GM12892 (cell line): ENCODE data around the gene CTNNA3.

Source experiments
- DNase-seq: peaks from one replicate; pipeline ENCODE4 v3.0.0; 2011; ENCODE audit not compliant: insufficient read length
- FAIRE-seq: peaks from 2 replicates; lab custom pipeline; 2011; peaks lifted over from hg19 to GRCh38; lab: Jason Lieb, UNC
- POLR2A ChIP-seq: IDR thresholded peaks from 2 replicates; pipeline ENCODE4 v1.6.1; 2011; ENCODE audit warnings: low read depth, low read length, control low read depth
- POLR2AphosphoS5 ChIP-seq: IDR thresholded peaks from 2 replicates; pipeline ENCODE4 v1.6.1; 2011; ENCODE audit warnings: low read depth, low read length, control low read depth
- TAF1 ChIP-seq: IDR thresholded peaks from 2 replicates; pipeline ENCODE4 v1.6.1; 2011; ENCODE audit warnings: low read depth, mild to moderate bottlenecking, control low read depth, low read length, borderline replicate concordance

CTNNA3 gene

GRCh38 chr10:66695046-66695445 is 1000.9 kb downstream of the CTNNA3 start:
- no peak for DNase-seq
- TF ChIP-seq TAF1 (no peak), POLR2AphosphoS5 (no peak), POLR2A (no peak)
- no peak for FAIRE-seq

DNA sequence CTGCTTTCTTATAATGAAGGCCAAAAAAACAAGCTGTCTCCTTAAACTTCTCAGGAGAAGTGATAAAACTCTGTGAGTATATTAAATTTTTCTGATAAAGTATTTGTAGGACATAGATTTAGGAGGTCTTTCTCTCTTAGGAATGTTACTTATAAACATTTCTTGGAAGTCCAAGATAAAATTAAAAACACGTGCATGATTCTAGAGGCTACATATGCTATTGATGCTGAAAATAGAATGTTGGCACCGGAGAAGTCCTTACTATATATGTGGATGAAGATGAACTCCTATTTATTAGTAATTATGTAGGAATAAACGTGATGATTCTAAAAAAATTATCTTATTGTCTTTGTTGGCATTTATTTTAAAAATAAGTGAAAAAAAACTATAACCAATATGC is 1011.4 kb downstream of the CTNNA3 start:
- FAIRE-seq (no peak), DNase-seq (no peak)

GRCh38 chr10:66680886-66681285 is 1015.1 kb downstream of the CTNNA3 start:
- DNase-seq (no peak), FAIRE-seq (no peak)
- TF ChIP-seq POLR2A (no peak), POLR2AphosphoS5 (no peak), TAF1 (no peak)

More for the DNA sequence above, 1011.4 kb downstream of the CTNNA3 start:
- TF ChIP-seq POLR2A (no peak), TAF1 (no peak), POLR2AphosphoS5 (no peak)

- no peak for TF ChIP-seq POLR2AphosphoS5
- no peak for TF ChIP-seq POLR2A
- TF ChIP-seq TAF1 = no peak
- no peak for DNase-seq
- FAIRE-seq = no peak
These were observed 1017.5 kb downstream of the CTNNA3 start for GRCh38 chr10:66678521-66678920.

GRCh38 chr10:66673071-66673470 is 1022.9 kb downstream of the CTNNA3 start:
- FAIRE-seq (no peak), DNase-seq (no peak)
- no peak for TF ChIP-seq POLR2AphosphoS5
- no peak for TF ChIP-seq POLR2A
- no peak for TF ChIP-seq TAF1

- no peak for DNase-seq
- no peak for TF ChIP-seq POLR2A
- TF ChIP-seq TAF1 = no peak
- no peak for TF ChIP-seq POLR2AphosphoS5
- FAIRE-seq = no peak
These were observed 1024.4 kb downstream of the CTNNA3 start for GRCh38 chr10:66671562-66671961.

- no peak for FAIRE-seq
- TF ChIP-seq POLR2AphosphoS5 (no peak), POLR2A (no peak), TAF1 (no peak)
- no peak for DNase-seq
These were observed 1024.9 kb downstream of the CTNNA3 start for GRCh38 chr10:66671064-66671463.

GRCh38 chr10:66656499-66656898 is 1039.5 kb downstream of the CTNNA3 start:
- TF ChIP-seq POLR2AphosphoS5 (no peak), TAF1 (no peak), POLR2A (no peak)
- no peak for DNase-seq
- FAIRE-seq = no peak

- TF ChIP-seq TAF1 = no peak
- no peak for TF ChIP-seq POLR2A
- TF ChIP-seq POLR2AphosphoS5 = no peak
- no peak for DNase-seq
- FAIRE-seq = no peak
These were observed 1041.1 kb downstream of the CTNNA3 start for GRCh38 chr10:66654861-66655260.

DNA sequence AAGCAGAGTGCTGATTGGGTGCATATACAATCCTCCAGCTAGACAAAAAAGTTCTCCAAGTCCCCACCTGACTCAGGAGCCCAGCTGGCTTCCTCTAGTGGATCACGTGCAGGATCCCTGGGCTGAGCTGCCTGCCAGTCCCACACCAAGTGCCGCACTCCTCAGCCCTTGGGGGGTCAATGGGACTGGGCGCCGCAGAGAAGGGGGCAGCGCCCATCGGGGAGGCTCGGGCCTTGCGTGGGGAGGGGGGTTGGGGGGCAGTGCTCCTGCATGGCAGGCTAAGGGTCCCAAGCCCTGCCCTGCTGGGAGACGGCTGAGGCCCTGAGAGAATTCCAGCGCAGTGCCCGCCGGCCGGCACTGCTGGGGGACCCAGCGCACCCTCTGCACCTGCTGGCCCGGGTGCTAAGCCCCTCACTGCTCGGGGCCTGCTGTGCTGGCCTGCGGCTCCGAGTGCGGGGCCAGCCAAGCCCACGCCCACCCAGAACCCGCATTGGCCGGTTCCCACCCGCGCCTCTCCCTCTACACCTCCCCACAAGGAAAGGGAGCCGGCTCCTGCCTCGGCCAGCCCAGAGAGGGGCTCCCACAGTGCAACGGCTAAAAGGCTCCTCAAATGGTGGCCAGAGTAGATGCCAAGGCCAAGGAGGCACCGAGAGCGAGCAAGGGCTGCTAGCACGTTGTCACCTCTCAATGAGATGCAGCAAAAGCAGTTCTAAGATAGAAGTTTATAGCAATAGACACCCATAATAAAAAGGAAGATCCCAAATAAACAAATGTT is 1044.5 kb downstream of the CTNNA3 start:
- no peak for TF ChIP-seq POLR2AphosphoS5
- no peak for TF ChIP-seq TAF1
- no peak for TF ChIP-seq POLR2A
- no peak for FAIRE-seq

DNA sequence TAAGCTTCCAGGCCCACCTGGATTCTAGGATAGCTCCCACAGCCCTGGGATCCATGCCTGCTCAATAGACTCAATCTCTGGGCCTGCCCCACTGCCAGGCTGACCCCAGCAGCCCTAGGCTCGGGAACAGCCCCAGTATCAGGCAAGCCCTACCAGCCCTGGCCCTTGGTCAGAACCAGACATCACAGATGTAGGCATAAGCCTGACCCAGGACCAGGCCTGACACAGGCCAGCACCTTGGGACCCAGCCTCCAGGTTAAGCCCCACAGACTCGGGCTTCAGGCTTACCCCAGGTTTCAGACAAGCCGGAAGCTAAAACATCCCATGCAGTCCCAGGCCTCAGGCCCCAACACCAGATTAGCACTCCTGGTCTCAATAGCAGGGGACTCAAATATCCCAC is 1046.4 kb downstream of the CTNNA3 start:
- no peak for FAIRE-seq
- no peak for TF ChIP-seq TAF1
- no peak for TF ChIP-seq POLR2A
- TF ChIP-seq POLR2AphosphoS5 = no peak

More for the DNA sequence above, 1044.5 kb downstream of the CTNNA3 start:
- no peak for DNase-seq

GRCh38 chr10:66642217-66642616 is 1053.8 kb downstream of the CTNNA3 start:
- DNase-seq (no peak), FAIRE-seq (no peak)
- no peak for TF ChIP-seq TAF1
- no peak for TF ChIP-seq POLR2A
- no peak for TF ChIP-seq POLR2AphosphoS5

More for the DNA sequence above, 1046.4 kb downstream of the CTNNA3 start:
- no peak for DNase-seq
